ENCODE results near the gene LRRC27.
"Not testable (repeated sequence)": the region's sequence is repeated elsewhere in the genome, so short reads cannot be mapped to it uniquely, and the experiment has no call there.

LRRC27 gene

DNA sequence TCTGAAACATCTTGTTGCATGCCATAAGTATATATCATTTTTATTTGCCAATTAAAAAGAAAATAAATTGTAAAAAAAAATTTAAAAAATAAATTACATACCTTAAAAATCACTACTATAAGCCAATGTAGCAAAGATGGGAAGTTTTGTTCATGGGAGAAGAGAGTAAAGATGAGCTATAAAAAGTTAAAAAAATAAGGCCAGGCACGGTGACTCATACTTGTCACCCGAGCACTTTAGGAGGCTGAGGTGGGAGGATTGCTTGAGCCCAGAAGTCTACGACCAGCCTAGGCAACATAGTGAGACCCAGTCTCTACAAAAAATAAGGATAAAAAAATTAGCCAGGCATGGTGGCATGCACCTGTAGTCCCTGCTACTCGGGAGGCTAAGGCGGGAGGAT is 15.9 kb upstream of the LRRC27 start:
- DNase-seq: no peak

DNA sequence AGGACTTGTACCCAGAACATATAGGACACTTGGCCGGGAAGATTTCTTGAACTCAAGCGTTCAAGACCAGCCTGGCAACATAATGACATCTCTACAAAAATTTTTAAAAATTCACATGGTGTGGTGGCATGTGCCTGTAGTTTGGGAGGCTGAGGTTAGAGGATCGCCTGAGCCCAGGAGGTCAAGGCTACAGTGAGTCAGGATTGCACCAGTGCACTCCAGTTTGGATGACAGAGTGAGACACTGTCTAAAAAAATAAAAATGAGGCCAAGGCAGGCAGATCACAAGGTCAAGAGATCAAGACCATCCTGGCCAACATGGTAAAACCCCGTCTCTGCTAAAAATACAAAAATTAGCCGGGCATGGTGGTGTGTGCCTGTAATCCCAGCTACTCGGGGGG is 14.5 kb upstream of the LRRC27 start:
- DNase-seq: not testable (repeated sequence)

DNA sequence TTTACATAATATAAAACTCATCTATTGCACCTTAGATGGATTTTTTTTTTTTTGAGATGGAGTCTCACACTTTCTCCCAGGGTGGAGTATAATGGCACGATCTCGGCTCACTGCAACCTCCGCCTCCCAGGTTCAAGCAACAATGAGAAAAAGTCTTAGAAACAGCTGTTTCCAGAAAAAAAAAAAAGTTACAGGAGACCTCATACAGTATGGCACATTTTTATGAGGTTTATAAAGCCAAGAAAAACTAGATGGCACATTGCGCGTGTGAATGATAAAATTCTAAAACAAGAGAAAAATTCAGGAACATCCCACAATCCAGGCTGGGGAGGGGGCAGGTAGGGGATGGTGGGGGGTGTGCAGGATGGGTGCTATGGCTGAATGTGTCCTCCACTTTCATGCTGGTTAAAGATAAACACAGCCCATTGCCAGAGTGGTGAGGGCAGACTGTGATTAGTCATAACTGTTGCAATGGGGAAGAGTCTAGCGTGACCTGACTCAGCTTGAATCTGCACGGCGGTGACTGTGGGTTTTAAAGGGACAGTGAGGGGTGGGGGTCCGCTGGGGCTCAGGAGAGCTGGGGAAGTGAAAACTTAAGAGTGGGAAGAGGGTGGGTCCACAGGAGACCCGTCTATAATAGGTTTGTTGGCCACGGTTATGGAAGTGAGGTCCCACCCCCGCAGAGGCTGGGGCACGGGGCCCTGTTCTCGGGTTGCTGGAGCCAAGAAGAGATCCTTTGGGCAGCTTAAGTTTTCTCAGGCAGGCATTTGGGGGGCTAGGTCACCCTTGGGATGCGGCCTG is 11.9 kb upstream of the LRRC27 start:
- DNase-seq: no peak

DNA sequence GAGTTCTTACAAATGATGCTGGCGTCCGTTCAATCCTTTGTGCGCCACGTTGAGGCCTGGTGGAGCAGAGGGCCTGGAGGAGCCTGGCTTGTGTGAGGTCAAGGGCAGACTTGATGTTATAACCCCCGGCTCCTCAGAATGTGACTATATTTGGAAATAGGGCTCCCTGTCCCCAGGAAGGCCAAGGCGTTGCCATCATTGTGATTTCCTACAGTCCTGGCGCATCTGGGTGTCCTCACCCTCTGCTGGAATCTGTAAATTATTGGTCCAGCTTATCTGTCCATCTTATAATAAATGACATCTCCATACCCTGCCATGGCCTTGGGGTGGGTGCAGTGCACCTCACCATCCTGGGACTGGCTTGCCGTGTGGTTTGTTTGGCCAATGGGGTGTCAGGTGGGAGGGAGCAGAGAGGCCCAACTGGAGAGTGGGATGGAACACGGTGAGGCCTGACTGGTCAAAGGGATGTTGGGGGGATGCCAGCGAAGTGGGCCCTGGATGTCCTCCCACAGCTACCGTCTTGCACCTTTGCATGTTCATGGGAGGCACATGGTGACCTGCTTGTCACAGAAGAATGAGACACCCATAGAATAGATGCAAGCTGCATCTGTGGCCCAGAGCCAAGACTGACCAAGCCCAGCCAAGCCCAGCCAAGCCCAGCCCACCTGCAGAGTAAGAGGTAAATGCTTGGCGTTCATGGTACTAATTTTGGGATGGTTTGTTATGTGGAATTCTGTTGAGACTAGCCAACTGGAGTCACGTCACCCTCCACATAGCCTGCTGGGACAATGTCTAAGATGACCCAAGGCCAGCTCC is 11.1 kb upstream of the LRRC27 start:
- DNase-seq: no peak

DNA sequence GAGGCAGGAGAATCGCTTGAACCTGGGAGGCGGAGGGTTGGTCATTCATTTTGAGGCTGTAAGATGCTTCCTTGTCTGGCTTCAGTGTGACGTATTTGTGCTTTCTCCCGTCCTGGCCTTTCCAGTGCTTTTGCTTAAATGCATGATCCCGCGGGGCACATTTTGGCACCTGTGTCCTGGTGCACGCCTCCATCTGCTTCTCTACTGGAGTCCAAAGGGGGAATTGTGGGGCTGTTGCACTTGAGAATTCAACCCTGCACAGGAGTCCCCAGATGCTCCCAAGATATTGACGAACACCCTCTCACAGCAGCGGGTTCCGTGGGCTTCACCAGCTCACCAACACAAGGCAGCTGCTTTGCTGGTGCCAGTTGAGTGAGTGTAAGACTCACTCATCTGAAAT is 10.3 kb upstream of the LRRC27 start:
- no peak for DNase-seq

DNA sequence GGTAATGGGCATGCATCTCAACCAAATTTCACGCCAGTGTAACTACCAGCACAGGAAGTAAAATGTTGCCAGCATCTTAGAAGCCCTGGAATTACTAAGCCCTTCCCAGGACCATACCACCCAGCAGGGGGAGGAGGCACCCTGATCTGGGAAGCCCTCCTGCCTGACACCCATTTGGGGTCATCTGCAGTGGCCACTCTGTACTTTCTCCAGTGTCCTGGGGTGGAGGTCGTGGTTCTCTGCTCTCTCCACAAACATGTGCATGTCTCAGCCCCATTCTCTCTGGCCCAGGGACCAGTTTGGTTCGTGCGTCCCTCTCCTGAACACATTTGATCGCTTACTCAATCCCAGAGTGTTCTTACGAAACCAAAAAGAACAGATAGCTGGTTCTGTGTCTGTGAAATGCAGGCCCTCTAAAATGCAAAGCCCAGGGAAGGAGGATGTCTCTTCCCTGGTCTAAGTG is 9.4 kb upstream of the LRRC27 start:
- no peak for DNase-seq

DNA sequence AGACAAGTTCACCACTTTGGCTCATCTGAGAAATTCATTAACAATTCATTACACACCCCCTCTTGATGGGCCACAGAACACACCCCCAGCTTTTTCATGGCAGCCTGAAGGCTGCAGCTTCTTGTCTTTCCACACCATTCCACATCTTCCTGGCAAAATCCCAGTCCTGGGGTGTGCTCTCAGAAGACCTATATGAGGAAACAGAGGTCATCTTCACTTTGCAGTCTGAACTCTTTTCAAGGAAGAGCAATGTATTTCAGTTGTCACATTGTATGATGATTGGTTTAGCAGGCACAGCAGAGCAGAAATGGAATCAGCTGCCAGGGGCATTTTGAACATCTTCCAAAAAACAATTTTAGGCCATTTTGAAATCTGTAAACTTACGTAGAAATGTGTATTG is 7.8 kb upstream of the LRRC27 start:
- DNase-seq: no peak

DNA sequence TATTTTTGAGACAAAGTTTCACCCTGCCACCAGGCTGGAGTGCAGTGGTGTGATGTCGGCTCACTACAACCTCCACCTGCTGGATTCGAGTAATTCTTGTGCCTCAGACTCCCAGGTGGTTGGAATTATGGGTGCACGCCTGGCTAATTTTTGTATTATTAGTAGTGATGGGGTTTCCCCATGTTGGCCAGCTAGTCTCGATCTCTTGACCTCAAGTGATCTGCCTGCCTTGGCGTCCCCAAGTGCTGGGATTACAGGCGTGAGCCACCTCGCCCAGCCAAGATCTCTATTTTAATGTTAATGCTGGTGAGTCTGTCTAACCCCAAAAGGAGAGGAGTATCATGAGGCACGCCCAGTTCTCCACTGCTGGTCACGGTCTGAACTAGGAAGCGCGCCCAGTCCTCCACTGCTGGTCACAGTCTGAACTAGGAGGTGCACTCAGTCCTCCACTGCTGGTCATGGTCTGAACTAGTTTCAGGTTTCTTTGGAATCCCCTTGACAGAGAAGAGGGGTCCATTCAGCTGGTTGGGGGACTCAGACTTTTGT is 5.6 kb upstream of the LRRC27 start:
- no peak for DNase-seq

DNA sequence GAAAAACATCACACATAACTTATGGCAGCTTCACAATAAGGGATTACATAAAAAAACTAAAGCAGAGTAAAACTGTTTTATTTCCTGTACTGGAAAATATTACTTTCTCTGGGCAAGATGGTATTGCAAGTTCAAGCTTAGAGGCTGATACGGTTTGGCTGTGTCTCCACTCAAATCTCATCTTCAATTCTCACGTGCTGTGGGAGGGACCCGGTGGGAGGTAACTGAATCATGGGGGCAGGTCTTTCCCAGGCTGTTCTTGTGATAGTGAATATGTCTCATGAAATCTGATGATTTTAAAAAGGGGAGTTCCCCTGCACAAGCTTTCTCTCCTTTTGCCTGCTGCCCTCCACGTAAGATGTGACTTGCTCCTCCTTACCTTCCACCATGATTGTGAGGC is 5.1 kb upstream of the LRRC27 start:
- peak; percentile 49 to 58 for DNase-seq

DNA sequence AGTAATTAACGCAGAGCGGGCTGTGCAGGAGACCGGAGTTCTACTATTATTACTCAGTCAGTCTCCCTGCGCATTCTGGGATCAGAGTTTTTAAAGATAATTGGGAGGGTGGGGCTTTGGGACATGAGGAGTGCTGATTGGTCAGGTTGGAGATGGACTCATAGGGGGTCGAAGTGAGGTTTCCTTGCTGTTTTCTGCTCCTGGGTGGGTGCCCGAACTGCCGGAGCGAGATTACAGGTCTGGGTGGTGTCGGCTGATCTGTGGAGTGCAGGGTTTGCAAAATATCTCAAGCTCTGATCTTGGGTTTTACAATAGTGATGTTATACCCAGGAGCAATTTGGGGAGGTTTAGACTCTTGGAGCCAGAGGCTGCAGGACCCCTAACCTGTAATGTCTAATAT is 3.9 kb upstream of the LRRC27 start:
- DNase-seq: no peak

DNA sequence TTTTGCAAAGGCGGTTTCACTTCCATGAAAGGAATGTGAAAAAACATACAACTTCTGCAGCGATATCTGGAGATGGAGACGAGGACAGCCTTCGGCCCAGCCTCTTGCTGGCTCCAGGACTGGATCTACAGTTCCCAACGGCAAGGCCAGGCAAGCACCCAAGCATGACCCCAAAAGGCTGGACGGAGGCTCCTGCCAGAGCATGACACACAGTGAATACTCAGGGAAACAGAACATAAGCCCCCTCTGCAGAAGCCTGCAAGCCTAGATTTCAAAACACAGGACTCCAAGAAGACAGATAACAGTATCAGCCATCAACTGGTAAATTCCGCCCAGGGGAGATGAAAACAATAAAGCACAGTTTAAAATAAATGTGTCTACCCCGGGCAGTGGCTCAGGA is 3.3 kb upstream of the LRRC27 start:
- DNase-seq: no peak

DNA sequence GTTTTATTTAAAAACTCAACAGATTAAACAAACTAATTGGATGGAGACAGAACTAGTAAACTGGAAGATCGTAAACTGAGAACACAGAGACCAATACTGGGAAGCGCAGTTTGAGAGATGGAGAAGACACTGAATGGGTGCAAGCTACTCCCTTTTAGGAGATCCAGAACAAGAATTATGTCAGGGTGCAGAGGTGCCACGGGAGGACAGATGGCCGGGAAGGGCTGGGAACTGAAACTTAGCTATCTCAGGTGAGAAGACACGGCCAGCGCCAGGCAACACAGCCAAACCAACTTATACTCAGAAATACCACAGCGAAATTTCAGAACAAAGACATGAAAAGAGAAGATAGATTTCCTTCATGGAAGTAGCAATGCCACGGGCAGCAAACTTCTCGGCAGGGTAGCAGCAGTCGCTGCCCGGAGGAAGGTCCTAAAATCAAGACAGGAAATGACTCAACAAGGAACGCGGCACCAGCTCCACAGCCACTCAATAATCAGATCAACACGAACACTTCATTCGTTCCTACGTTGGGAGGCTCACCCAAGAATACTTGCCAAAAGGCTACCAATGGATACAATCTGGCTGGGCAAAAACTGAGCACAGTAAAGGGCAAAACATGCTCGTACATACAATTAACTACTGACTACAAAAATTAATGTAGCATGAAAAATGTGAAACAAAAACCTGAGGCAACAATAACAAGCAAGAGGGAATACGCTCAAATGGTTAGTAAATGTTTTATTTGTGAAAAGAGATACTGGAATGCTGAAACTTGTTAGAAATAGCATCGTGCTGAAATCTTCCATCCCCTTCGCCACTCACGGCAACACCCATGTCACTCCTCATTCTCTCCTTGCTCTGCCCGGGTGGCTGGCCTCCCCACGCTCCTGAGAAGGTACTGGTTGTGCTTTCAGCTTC is 2.2 kb upstream of the LRRC27 start:
- DNase-seq: no peak

DNA sequence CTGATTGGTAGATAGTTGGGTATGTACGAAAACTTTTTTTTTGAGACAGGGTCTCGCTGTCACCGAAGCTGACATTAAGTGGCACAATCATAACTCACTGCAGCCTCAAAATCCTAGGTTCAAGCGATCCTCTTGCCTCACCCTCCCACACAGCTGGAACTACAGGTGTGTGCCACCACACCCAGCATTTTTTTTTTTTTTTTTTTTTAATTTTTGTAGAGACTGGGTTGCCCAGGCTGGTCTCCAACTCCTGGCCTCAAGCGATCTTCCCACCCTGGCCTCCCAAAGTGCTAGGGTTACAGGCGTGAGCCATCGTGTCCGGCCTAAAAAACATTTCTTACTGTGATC is 1.5 kb upstream of the LRRC27 start:
- DNase-seq: no peak

DNA sequence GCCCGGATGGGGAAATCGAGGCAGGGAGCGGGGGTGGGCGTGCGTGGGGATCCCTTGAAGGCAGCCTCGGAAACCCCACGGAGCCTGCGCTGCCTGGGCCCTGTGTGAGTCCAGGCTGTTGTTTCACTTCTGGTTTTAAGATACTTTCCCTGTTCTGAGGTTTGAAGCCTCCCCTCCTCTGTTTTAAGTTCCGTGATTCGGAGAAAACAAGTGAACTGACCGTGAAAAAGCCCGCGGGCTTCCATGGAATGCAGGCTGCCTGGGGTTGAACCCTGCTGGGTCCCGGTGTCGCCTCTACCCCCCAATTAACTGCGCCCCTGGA is 401 bp downstream of the LRRC27 start:
- DNase-seq: no peak

DNA sequence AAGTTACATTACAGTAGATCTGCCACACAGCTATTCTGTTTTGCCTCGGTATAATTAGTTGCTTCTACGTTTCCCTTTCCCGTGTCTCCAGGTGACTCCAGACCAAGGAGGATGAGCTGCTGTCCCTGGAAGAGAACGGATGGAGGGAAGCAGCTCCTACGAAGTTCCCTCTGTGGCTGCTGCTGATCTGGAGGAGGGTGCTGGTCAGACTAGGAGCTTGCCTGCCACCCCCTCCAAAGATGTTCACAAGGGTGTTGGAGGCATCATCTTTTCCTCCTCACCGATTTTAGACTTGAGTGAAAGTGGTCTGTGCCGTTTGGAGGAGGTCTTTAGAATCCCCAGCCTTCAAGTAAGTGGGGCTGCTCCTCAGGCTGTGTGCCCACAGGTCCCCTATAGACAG is 1.4 kb downstream of the LRRC27 start:
- no peak for DNase-seq

DNA sequence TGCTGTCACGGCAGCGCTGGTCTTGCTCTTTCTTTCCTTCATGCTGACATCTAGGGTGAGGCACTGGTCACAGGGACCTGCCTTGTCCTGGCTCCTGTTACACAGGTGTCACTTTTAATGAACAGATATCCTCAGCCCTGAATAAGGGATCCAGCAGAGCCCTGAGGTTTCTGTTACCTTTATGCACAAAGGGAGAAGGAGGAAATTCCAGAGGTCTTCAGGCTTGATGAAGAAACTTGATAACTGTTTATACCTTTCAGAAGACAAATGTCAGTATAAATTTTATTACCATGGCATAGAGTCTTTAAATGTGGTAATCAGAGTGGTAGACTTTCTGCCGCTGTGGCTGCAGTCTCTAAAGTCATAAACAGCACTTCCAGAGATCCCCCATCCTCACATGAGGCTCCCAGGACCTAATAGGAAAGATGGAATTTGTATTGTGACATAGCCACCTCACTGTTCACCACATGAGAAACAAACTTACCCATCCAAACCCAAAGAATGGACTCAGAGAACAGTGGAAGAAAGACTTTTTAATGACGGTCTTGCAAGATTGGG is 2.7 kb downstream of the LRRC27 start:
- no peak for DNase-seq

DNA sequence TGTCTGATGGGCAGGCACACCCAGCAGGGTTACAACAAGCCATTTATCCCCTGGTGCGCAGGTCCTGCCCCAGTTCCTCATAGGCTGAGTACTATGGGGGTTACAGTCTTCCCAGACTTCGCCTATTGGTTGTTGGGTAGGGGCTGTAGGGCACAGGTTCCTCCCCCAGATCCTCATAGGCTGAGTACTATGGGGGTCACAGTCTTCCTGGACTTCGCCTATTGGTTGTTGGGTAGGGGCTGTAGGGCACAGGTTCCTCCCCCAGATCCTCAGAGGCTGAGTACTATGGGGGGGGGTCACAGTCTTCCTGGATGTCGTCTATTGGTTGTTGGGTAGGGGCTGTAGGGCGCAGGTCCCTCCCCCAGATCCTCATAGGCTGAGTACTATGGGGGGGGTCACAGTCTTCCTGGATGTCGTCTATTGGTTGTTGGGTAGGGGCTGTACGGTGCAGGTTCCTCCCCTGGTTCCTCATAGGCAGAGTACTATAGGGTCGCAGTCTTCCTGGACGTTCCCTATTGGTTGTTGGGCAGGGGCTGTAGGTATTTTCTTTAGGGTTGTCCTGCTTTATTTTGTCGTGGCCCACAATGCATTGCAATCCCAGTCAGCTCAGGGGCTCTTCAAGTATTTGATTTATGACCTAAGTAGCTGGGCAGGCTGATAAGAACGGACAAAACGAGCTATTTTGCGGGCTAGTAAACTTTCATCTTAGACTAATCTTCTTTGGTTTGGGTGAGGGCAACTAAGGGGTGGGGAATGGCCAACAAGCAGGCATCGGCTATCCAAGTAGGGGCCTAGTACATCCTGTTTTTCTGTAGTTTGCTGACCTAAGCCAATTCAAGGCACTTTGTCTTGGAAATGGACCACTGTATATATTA is 3.4 kb downstream of the LRRC27 start:
- no peak for DNase-seq

DNA sequence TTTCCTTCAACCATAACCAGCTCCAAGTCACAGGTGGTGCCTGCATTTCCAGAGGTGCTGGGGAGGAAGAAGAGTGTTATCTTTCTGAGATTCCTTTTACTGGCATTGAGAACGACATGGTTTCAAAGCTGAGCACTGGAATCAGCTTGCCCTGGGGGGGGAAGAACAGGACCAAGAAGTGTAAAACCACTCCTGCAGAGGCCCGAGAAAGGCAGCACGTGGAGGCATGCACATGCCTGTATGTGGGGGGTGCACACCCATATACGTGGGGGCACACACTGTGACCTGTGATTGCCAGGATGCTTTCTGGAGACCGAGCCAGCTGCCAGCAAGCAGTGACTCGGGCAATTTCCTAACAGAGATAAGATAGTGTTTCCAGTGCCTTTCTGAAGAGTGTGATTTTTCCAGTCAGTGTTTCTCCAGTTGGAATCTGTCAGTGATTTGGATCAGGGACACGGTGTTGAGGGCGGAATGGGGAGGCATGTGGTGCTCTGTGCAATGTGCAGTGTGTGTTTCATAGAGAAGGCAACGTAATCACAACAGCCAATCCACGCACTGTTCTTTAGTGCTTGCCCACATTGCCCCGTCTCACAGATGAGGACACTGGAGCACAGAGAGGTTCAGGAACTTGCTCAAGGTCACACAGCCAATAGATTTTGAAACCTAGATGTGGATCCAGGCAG is 4.2 kb downstream of the LRRC27 start:
- DNase-seq: no peak

DNA sequence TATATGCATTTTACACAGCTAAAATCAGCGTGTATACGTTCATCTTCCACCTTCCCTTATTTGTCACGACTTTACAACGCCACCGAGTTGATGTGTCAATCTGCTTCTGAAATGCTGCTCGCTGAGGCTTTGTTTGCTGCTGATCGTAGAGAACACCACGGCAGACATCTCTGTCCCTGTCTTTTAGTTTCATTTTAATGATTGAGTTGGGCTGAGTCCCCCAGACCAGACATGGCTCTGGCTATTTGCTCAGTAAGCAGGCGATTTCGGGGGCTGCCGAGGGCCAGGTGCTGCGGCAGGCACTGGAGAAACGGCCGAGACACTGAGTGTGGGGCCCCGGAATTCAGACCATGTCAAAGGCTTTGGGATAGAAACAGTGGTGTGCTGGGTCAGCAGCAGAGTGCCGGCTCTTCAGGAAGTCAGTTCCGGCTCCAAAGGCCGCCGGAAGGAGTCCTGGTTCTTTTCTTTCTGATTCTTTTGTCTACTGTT is 5.0 kb downstream of the LRRC27 start:
- no peak for DNase-seq

DNA sequence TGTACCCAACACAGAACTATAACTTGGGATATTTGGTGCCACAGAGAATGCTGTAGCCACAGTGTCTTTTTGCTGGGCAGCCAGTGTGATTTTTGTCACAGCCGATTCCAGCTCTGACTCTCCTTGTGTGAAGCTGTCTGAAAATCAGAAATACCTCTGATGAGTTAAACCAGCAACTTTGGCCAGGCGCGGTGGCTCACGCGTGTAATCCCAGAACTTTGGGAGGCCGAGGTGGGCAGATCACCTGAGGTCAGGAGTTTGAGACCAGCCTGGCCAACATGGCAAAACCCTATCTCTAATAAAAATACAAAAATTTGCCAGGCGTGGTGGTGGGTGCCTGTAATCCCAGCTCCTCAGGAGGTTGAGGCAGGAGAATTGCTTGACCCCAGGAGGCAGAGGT is 5.9 kb downstream of the LRRC27 start:
- not testable (repeated sequence) for DNase-seq

DNA sequence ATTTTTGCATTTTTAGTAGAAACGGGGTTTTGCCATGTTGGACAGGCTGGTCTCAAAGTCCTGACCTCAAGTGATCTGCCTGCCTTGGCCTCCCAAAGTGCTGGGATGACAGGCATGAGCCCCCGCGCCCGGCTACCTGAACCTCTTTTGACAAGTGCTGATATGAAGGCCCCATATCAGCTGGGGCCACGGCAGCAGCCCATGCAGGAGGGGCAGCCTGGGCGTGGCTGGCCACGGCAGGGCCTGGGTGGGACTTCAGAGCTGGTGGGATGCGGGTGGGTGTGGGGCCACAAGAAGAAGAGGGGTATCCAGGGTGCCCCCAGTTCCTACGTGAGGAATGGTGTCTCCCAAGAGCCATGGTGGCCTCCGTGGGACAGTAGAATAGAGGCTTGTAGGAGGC is 6.9 kb downstream of the LRRC27 start:
- DNase-seq: no peak

All from activated CD4-positive, alpha-beta T cell treated with anti-CD3 and anti-CD28 coated beads, Interleukin-2, amount 50 U/mL, for 4 hours (primary cell).